Gastrocnemius medialis (tissue), 4 donors: Measurements from ENCODE around the gene GP5.

ENCODE experiments used
- POLR2A ChIP-seq, 2 donors: fragments of 450-650 bp; IDR thresholded peaks; one replicate each; pipeline ENCODE4 v1.6.1; 2017; ENCODE audit warnings: antibody characterized with exemption in 2 of 2, mild to moderate bottlenecking in 2 of 2, moderate library complexity in 2 of 2
- TF ChIP-seq, protein P1 (sequence below), 5 experiments: fragments of 450-650 bp in 3 of 5; fragments of 200-600 bp in 2 of 5; sonication (generic) in 2 of 5; IDR thresholded peaks in 4 of 5; conservative IDR thresholded peaks in 1 of 5; 1 replicate in 4 of 5; 2 replicates in 1 of 5; pipeline ENCODE4 v1.5.1; 2016 to 2019; ENCODE audit warnings: antibody characterized with exemption in 5 of 5, mild to moderate bottlenecking in 3 of 5, moderate library complexity in 3 of 5

DNA sequence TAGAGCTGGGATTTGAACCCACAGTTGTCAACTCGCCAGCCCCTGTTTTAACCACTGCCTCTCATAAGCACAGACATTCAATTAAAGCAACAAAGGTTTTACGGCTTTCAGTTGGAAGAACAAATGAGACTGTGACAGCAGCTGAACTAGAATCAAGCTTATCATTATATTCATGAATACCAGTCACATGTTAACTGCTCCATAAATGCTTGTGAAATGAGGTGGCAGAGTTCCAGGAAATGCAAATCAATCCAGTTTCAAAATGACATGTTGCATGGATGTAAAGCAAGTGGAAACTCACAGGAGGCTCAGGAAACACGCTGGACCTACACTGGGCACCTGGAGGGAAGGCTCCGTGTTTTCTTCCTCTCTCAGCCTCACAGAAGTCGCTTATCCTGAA, 3.9 kb downstream of the GP5 start:
- TF ChIP-seq, protein P1, sequence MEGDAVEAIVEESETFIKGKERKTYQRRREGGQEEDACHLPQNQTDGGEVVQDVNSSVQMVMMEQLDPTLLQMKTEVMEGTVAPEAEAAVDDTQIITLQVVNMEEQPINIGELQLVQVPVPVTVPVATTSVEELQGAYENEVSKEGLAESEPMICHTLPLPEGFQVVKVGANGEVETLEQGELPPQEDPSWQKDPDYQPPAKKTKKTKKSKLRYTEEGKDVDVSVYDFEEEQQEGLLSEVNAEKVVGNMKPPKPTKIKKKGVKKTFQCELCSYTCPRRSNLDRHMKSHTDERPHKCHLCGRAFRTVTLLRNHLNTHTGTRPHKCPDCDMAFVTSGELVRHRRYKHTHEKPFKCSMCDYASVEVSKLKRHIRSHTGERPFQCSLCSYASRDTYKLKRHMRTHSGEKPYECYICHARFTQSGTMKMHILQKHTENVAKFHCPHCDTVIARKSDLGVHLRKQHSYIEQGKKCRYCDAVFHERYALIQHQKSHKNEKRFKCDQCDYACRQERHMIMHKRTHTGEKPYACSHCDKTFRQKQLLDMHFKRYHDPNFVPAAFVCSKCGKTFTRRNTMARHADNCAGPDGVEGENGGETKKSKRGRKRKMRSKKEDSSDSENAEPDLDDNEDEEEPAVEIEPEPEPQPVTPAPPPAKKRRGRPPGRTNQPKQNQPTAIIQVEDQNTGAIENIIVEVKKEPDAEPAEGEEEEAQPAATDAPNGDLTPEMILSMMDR (IDR thresholded peaks at IDR 0.05 in 4 of 5, conservative IDR thresholded peaks at IDR 0.05 in 1 of 5): no peak
- no peak for TF ChIP-seq POLR2A (IDR thresholded peaks at IDR 0.05)
